G401.6 (cell line): Measurements from ENCODE around the gene ECI1.
"Not testable (repeated sequence)": the region's sequence is repeated elsewhere in the genome, so short reads cannot be mapped to it uniquely, and the experiment has no call there.

Experiments used
- FAIRE-seq: peaks from 2 replicates; lab custom pipeline; 2012; peaks lifted over from hg19 to GRCh38; lab: Jason Lieb, UNC

ECI1 gene

DNA sequence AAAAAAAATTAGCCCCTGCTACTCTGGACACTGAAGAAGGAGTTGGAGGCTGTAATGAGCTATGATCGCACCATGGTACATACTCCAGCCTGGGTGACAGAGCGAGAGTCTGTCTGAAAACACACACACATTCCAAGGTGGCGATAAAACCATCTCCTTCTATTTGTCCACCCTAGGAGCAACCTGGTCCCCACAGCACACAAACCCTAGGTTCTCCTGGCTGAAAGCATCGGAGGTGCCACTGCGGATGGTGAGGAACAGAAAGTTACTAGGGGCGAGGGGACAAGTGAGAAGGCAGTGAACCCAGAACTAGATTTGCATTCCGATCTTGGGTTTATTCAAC, 1.4 kb upstream of the ECI1 start:
- FAIRE-seq, result peak; percentile 69

DNA sequence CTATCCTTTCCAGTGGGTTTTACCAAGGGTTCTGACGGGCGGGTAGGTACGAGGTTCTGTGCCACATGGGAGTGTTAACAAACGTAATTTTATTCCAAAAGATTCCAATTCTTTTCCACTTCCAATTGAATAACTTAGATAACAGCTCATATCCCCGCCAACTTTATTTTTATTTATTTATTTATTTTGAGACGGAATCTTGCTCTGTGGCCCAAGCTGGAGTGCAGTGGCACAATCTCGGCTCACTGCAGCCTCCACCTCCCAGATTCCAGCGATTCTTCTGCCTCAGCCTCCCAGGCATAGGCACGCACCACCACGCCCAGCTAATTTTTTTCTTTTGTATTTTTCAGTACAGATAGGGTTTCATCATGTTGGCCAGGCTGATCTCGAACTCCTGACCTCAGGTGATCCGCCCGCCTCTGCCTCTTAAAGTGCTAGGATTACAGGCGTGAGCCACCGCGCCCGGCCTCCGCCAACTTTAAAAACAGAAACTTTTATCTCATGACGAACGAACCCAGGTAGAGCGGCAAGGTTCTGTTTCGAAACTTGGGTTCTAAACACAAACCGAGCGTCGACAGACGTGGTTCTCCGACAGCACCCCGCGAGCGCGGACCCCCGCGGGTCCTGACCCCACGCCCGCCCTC, 613 bp downstream of the ECI1 start:
- FAIRE-seq, result no peak

DNA sequence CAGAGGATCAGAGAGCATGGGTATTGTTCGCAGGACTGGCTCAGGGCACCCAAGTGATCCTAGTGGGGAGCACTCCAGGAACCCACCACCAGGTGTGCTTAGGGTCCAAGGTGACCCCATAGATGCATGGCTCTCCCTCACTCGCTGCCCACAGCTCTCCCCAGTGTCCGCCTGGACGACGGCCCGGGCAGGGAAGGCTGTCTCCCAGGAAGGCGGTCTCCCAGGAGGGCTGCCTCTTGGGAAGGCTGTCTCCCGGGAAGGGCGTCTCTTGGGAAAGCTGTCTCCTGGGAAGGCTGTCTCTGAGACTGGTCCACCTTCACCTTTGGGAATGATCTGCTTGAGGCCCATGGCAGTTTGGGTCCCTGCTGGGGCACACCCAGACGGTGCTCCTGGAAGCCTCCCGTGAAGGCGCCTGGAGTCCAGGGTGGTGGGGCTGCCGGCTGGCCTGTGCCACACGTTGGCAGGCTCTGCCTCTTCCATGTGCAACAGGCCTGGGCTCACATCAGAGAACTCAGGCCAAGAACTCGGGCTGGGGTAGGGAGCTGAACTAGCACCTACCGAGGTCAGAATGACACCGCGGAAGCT, 5.0 kb downstream of the ECI1 start:
- FAIRE-seq, result no peak

DNA sequence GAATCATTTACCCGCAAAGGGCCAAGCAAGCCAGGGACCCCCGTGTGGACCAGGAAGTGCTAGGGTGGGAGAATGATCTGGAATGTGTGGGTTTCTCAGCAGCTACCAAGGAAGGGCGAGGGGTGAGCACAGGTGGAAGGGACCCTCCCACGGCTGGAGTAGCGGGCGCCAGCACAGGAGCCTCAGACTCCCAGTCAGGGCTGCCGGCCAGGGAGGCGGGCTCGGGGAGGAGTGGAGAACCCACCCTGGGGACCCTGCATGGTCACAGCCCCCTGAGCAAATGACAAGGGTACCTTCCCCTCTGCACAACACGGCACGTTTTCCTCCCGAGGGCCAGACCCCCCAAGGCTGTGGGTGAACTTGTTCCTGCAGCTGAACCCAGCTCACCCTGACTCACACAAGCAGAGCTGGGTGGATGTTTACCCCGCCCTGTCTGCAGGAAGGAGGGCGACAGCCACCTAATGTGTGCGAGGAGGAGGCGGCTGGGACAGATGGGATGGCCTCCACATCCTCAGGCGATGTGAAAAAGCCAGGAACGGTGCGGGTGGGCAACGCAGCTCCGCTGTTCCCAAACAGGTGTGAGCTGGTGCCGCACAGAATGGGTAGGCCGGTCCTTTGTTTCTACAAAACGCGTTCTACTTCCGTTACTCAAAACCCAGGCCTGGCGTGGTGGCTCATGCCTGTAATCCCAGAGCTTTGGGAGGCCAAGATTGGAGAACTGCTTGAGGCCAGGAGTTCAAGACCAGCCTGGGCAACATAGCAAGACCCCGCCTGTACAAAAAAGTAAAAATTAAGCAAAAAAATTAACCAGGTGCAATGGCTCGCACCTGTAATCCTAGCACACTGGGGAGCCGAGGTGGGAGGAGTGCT, 6.2 kb downstream of the ECI1 start:
- no peak for FAIRE-seq

DNA sequence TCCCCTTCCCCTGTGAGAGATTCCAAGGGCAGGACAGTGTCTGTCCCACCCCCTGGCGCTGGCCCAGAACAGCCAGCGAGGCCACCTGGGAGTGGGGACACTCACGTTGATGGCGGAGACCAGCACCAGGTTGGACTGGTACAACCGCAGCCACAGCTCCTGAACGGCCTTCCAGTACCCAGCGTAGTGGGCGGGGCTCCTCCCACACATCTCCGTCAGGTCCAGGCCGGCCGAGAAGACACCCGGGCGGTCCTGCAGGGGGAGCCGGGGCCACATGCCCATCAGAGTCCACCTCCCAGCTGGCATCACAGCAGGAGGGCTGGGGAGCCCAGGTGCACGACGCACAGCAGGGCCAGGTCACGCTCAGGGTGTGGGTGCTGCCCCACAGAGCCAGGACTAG, 7.1 kb downstream of the ECI1 start:
- FAIRE-seq, result no peak

DNA sequence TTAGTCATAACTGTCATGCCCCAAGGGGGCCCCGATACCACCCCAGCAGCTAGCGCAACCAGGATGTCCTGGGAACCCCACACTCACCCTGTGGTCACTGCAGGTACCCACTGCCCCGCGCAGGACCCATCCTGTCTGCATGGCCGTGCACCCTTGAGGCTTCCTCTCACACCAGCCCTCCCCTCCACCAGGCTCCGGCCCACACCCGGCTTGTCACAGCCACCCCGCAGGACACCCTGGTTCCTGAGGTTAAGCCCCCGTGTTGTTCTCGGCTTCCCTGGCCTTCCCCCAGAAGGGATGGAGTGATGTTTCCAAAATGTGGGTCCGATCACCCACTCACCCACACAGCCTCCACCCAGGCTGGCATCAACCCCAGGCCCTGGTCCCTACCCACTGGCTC, 7.6 kb downstream of the ECI1 start:
- FAIRE-seq, result no peak

DNA sequence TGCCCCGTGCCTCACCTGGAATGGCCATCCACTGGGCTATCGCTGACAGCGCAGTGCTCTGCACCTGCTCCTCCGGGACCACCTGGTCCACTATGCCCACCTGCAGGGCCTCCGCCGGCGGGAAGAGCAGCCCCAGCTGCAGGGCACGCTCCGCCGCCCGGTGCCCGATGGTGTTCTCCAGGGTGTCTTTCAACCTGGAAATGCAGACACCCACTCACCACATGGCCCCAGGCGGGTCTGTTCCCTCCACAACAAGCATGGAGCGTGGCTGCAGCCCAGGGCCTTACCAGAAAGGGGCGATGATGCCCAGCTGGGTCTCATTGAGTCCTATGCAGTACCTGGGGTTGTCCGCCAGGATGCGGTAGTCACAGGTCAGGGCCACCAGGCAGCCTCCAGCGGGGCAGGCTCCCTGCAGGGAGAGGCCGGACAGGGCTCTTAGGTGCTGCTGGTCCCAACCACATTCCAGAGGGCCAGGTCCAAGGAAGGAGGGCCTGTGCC, 8.3 kb downstream of the ECI1 start:
- FAIRE-seq, result no peak

DNA sequence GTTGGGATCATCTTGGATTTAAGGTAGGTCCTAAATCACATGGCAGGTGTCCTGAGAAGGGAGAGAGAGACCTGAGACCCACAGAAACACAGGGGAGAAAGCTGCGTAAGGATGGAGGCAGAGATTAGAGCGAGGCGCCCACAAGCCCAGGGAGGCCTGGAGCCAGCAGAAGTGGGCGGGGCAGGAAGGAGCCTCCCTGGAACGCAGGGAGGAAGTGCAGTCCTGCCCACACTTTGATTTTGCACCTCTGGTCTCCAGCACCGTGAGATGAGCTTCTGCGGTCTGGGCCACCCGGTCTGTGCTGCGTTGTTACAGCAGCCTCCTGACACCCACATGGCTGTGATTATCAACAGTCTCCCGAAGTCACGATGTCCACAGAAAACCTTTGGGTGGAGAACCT, 8.8 kb downstream of the ECI1 start:
- FAIRE-seq, result no peak

DNA sequence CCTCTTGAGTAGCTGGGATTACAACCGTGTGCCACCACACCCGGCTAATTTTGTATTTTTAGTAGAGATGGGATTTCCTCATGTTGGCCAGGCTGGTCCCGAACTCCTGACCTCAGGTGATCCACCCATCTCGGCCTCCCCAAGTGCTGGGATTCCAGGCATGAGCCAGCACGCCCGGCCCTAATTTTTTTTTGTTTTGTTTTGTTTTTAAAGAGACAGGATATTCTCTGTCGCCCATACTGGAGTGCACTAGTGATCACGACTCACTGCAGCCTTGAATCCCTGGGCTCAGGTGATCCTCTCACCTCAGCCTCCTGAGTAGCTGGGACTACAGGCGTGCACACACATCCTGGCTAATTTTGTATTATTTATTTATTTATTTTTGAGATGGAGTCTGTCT, 11.1 kb downstream of the ECI1 start:
- FAIRE-seq, result not testable (repeated sequence)

DNA sequence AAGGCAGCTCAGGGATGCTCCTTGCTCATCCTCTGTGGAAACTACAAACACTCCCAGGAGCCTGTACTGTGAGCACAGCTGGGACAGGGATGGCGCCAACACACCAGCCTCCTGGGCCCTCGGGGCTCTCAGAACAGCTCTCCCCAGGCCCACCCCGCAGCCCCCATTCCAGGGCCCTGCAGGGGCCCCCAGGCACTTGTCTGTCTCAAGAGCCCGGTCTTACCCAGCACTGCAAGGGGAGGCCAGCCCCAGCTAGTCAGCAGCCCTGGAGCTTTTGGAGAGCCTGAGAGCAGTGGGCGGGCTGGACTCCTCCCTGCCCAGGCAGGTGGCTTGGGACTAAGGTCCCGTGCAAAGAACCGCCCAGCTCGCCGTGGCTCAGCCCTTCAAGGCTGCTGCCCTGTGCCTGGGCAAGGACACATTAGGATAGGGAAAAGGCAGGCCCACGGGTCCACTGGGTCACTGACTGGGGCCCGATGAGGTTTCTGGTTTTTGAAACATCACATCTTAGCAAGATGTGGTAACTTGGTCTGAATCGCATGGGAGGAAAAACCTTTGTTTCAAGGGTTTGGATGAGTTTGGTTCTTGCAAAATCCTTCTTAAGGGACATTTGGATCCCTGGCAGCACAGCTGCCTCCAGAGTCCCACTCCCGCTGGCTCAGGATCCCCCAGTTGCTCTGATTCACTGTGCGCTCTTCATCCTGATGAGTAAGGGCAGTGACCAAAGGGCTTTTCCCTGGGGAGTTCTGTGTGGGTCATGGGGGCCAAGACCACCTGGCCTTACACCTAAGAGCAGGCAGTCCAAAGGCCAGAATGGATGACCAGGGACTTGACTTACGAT, 12.3 kb downstream of the ECI1 start:
- no peak for FAIRE-seq

DNA sequence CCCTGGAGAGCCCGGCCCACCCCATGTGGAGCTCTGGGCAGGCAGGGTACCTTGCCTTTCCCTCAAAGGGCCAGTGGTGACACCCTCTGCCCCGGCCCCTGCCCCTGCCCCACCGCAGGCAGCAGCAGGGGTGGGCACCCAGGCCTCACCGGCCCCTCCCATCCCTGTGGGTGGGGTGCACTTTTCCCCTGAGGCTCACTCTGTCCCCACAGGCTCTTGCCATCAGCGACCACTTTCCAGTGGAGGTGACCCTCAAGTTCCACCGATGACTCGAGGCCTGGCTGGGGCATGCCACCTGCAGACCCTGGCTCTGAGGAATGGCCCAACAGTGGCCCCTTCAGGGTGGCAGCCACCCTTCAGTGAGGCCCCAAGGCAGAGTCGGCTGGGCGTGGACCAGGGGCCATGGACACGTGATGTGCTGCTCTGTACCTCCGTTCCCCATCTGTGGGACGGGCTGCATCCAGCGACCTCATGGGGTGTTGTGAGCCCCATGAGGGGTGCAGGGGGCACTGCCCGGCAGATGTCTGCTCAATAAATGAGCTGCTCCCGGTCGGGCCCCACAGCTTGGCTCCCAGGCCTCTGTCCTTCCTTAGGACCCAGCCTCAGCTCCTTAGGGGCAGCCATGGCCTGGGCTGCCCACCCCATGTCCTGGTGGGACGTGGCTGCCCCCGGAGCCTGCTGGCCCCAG, 13.1 kb downstream of the ECI1 start:
- FAIRE-seq, result no peak

DNA sequence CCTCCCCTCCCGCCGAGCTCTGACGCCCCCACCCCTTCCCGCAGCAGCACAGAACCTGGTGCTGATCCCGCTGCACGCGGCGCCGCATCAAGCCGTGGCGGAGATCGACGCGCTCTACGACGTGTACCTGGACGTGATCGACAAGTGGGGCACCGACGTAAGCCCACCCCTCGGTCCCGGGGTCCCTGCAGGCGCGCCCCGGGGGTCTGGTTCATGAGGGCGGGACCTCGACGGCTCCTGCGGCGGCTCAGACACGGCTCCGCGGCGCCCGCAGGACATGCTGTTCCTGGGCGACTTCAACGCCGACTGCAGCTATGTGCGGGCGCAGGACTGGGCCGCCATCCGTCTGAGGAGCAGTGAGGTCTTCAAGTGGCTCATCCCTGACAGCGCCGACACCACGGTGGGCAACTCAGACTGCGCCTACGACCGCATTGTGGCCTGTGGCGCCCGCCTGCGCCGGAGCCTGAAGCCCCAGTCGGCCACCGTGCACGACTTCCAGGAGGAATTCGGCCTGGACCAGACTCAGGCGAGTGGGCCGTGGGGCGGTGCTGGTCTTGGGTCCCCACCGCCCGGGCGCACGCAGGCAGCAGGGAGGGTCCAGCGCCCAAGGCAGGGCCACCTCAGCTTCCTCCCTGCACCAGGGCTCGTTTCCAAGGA, 13.8 kb downstream of the ECI1 start:
- FAIRE-seq, result no peak

DNA sequence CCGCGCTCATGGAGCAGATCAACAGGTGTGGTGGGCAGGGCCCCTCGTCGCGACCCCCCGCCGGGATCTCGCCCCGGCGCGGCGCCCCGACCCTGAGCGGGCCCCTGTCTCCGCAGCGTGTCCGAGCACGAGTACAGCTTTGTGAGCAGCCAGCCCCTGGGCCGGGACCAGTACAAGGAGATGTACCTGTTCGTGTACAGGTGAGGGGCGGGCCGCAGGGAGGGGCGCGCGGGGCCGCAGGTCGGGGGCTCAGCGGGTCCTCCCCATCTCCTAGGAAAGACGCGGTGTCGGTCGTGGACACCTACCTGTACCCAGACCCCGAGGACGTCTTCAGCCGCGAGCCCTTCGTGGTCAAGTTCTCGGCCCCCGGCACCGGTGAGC, 14.3 kb downstream of the ECI1 start:
- FAIRE-seq, result no peak

DNA sequence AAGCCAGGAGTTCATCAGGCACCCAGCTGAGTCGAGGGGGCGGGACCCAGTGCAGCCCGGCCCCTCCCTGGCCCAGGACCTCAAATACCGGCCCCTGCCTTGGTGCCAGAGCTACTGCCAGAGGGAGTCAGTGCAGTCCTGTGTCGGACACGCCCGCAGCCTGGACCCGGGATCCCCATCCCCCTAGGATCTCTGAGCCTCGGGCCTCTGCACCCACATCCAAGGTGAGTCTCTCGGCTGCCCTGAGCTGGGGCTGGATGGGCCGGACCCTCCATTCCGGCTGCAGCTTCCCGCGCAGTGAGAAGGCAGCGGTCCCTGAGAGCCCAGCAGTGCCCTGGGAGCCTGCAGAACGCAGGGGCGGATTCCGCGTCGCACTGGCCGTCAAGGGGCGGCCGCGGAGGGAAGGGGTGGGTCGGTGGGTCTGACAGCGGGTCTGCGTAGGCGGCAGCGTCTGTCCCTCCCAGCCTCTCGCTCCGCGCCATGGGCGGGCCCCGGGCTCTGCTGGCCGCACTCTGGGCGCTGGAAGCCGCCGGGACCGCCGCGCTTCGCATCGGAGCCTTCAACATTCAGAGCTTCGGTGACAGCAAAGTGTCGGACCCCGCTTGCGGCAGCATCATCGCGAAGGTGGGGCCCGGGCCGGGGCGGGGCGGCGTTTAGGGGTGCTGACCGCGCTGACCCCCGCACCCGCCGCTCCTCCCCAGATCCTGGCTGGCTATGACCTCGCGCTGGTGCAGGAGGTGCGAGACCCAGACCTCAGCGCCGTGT, 14.9 kb downstream of the ECI1 start, which contains the start of gene DNASE1L2:
Gene DNASE1L2, plus strand, starts transcription at position 108 of the 765 bp plus-strand sequence. Its CDS starts 373 bp downstream, at position 481.
- no peak for FAIRE-seq

DNA sequence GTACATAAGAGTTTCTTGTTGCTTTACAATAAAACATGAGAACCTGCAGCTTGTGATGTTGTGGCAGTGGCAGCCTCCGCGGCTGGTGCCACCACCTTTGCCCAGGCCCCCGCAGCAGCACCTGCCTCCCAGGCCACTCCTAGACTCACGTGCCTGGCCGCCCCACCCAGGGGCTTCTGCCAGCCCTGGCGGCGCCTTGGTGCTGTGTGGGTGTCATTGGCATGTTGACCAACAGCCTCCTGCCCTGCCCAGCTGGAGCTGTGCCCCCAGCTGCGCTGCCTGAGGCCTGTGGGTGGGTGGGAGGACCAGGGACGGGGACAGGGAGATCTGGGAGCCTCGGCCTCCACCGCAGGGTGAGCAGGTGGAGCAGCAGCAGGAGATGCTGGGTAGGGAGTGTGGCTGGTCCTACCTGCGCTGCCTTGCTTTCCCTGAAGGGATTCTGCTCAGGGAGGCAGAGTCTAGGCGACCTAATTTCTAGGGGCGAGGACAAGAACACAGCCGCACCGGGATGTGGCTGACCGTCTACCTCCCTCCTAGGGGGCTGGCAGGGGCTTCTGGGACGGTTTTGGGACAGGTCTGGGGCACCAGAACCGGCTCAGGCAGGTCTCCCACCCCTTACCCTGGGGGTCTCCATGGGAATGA, 15.6 kb downstream of the ECI1 start:
- FAIRE-seq, result no peak

DNA sequence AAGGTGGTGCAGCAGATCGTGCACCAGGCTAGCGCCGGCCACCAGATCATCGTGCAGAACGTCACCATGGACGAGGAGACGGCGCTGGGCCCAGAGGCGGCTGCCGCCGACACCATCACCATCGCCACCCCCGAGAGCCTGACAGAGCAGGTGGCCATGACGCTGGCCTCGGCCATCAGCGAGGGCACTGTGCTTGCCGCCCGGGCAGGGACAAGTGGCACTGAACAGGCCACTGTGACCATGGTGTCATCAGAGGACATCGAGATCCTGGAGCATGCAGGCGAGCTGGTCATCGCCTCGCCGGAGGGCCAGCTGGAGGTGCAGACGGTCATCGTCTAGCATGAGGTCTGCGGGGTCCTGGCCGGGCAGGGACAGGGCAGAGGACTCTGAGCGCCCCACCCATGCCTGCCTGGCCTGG, 16.1 kb downstream of the ECI1 start:
- FAIRE-seq, result no peak

DNA sequence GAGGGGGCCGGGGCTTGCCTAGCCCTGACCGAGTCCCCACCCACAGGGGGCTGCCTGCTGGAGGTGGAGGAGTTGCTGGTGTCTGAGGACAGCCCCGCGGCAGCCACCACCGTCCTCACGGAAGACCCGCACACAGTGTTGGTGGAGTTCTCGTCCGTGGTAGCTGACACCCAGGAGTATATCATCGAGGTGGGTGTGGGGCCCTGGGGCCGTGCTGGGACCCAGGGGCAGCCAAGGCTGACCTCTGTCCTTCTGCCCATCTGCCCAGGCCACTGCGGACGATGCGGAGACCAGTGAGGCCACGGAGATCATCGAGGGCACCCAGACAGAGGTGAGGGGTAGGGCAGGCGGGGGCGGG, 16.6 kb downstream of the ECI1 start:
- no peak for FAIRE-seq

DNA sequence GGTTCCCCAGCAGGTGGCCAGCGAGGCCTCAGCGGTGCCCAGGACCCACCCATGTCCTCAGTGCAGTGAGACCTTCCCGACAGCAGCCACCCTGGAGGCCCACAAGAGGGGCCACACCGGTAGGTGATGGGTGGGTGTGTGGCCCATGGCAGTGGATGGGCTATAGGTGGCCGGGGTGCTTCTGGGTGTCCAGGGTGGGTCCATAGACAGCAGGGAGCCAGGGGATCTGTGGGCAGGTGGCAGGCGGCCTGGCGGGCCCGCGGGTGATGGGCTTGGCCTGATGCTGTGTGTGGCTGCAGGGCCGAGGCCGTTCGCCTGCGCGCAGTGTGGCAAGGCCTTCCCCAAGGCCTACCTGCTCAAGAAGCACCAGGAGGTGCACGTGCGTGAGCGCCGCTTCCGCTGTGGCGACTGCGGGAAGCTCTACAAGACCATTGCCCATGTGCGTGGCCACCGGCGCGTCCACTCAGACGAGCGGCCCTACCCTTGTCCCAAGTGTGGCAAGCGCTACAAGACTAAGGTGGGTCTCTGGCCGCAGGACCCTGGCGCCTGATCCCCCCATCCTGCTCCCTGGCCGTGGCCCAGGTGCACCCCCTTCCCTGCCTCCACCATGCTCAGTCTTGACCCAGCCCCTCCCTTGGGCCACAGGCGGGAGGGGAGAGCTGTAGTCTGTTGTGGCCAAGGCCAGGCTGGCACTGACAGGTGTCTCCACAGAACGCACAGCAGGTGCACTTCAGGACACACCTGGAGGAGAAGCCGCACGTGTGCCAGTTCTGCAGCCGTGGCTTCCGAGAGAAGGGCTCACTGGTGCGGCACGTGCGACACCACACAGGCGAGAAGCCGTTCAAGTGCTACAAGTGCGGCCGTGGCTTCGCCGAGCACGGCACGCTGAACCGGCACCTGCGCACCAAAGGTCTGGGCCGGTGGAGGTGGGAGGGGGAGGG, 17.2 kb downstream of the ECI1 start:
- no peak for FAIRE-seq
